ENCODE measurements around the gene CDKN1C.

Gene CDKN1C

DNA sequence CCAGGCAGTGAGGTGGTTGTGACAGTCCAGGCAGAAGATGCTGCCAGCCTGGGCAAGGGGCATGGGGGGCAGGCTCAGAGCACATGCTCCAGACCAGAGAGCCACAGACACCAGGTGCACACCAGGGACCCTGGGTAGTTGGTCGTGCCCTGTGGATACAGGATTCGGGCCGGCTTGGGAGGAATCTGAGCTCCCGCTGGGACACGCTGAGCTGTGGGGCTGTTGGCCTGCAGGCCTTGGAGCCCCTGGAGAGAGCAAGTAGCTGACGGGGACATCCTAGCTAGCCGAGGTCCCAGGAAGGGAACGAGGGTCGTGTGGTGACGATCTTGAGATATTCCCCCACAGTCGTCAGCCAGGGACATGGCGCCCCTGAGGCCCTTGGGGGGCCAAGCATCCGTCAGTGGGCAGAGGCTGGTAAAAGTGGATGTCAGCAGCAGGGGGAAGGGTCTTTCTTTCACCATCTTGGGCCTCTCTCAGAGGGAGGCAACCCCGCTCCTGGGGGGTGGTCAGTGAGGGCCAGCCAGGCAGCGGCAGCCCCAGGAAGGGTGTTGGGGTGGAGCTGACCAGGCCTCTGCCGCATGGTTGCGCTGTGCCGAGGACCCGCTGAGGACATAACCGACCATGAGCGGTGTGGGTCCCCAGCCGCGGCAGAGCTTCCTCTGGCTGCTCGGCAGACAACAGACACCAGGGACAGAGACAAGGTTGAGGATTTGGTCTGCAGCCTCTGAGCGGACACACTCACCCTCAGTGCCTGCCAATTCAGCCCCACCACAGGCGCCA, 44.0 kb downstream of the CDKN1C start:
- DNase-seq, result no peak

DNA sequence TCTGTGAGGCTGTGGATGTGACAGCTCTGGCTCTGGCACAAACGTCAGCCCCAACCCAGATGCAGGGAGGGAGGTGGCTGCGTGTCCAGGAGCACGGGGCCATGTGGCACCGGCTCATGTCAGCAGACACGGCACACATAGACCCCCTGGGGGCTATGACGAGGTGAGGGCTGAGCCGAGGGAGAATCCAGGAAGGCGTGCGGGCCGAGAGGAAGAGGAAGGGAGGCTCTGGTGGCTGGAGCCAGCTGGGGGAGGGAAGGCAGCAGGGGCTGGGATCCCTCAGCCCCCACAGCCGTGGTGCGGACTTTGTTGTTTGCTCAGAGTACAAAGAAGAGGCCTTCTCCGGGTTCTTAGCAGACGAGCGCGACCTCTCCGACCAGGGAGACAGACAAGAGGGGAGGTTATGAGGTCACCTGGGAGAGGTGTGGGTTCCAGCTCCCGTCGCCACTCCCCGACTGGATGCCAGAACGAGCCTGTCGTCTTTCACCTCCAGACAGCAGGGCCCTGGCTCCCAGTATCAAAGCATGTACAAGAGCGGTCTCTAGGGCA, 46.1 kb downstream of the CDKN1C start:
- DNase-seq, result no peak

DNA sequence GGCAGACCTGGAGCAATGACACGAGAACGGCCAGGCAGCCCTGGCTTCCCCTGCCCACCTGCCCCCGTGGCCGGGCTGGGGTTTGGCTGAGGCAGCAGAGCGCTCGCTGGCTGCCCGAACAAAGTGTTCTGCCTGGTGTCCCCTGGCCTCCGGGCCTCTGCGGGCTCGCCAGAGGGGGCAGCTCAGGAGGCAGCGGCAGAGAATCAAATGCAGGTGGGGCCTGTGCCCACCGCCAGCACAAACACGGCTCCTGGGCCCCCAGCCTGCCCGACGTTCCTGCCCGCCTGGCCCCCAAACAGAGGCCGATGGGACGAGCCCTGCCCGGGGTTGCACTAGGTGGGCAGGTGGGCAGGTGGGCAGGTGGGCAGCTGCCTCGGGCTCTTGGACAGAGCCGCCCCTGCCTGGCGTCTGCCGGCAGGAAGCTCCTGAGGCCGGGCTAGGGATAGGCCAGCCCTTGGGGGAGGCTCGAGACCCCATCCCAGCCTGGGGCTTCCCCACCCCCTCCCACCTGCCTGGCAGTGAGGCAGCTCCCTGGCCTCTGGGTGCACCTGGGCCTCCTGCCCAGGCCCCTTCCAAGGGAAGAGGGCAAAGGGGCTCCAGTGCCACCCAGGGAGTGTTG, 46.8 kb downstream of the CDKN1C start:
- DNase-seq, result no peak

DNA sequence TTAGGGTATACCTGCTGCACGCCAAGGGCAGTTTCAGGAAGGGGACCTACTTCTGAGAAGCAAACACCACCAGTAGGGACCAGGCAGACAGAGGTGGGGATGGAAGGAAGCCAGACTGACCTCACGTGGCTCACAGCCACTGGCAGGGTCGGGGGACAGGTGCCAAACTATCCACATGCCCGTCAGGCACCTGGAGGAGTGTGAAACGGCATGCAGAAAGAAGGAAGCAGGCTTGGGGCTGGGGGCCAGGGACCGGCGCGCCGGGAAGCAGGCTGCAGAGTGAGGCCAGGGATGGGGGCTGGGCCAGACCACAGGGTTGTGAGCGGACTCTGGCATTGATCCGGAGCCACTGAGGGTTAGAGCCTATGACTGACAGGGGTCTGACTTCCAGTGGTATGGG, 47.5 kb downstream of the CDKN1C start:
- no peak for DNase-seq

DNA sequence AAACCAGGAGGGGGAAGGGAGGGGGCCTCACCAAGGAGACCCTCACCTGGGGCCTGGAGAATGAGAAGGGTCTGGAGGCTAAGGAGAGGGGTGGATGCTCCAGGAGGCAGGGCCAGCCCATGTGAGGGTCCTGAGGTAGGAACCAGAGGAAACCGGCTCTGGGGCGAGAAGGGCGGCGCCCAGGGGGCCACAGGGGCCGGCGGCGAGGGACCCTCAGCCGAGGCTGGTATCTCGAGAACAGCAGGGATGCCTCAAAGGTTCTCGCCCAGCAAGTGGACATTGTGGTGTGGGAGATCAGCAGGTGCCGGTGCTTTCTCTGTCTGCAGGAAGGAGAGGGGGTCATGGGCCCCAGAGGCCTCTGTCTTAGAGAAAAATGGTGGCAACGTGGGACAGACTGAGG, 47.9 kb downstream of the CDKN1C start:
- no peak for DNase-seq

DNA sequence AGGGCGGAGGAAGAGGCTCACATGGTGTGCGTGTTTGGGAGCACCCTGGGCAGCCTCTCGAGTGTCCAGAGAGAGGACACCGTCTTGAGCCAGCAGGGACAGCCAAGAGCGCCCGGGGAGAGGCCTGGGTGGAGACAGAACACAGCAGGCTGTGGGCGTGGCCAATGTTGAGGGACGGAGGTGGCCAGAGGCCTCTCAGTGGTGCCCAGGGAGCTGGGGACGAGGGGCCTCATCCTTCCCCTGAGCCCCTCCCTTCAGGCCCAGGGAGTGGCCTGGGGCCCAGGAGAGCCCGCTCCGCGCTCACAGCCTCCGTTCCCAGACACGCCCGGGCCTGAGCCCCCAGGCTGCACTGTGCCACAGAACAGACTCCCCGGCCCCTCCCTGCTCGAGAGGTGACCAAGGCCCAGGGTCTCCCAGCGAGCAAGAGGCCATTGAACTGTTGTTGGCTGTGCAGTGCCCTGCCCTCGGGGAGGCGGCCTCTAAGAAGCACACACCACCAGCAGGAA, 48.4 kb downstream of the CDKN1C start:
- DNase-seq, result no peak

DNA sequence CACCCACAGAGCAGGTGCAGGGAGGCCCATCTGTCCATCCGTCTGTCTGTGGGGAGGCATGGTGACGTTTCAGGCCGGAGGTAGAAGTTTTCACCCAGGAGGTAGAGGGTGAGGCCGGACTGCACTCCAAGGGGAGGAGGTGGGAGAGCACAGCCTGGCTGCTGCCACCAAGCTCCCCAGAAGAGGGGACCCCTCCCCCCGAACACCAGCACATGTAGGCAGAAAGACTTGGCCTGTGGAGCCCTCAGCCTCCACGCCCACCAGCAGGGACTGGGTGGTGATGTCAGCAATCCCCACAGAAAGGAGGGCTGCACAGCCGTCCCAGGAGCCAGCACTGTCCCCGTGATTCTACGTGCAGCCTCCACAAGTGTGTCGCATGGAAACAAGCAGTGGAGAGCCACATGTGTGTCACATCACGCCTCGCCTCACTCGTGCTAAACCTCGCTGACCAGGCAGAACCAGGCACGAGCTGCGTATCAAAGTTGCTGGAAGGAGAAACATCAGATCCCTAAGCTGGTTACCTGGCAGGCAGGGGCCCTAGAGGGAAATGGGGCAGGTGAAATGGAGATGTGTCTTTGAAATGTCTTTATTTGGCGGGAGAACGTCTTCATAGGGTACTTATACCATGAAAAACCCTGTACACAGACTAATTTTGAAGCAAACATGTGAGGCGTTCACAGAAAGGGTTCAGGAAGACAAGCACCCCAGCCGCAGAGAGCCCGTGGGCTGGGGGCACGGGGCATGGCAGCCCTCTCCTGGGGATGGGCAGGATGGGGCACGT, 49.1 kb downstream of the CDKN1C start:
- no peak for DNase-seq

DNA sequence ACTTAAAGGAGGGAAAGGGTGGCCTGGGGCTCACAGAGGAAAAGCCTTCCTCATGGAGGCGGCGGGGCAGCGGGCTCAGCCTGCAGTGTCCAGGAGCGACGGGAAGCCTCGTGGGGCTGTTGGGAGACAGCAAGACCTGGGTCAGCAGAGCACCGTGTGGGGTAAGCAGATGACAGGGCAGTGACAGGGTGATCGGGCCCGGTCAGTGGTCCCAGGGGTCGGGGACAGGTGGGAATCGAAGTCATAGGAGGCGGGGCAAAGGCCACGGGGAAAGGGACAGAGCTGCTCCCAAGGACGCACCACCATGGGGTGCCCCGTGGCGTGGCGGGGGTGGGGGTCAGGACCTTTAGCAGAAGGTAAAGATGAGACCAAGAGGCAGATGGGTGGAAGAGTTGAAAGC, 49.8 kb downstream of the CDKN1C start:
- DNase-seq, result no peak

DNA sequence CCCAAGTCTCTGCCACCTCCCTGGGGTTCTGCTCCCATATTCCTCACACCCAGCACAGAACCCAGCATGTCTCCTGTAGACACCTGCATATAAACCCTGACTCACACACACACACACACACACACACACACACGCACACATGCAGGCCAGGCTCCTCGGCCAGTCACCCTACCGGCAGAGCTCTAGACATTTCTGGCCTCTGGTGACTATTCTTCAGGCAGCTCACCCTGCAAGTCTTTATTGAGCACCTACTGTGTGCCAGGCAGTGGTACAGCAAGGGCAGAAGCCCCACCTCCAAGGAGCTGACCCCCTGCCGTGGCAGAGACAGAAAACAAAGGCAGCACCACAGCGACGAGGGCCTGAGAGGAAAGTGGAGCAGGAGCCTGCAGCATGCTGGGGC, 50.3 kb downstream of the CDKN1C start:
- DNase-seq, result no peak

DNA sequence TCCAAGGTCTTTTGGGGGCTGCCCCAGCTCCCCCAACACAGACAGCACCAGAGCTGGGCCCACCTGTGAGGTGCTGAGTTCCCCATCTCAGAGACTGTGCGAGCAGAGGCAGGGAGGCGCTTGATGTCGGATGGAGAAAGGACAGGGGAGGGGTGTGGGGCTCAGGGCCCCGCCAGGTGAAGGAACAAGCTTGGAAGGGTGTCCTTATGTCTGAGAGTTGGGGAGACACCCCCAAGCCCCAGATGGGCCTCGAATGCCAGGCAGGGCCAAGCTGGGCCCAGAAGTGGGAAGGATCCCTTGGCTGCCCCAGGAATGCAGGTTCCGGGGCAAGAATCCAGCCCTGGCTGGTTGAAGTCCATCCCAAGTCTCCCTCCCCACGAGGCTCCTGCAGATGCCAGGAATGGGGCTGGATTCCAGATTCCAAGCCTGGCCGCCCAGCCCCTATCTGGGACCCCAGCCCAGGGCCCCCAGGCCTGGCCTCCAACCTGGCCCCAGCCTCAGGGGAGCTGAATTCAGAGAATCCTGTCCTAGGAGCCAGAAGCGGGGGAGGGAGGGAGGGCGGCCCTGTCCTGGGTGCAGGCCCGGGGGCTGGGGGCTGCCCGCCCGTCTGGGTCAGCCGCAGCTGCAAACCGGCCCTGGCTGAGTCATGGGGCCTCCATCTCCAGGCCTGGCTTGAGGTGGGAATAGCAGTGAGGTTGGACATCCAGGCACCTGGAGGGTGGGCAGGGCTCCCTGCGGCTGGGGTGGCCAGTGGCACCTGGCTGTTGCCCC, 50.9 kb downstream of the CDKN1C start:
- DNase-seq, result no peak

DNA sequence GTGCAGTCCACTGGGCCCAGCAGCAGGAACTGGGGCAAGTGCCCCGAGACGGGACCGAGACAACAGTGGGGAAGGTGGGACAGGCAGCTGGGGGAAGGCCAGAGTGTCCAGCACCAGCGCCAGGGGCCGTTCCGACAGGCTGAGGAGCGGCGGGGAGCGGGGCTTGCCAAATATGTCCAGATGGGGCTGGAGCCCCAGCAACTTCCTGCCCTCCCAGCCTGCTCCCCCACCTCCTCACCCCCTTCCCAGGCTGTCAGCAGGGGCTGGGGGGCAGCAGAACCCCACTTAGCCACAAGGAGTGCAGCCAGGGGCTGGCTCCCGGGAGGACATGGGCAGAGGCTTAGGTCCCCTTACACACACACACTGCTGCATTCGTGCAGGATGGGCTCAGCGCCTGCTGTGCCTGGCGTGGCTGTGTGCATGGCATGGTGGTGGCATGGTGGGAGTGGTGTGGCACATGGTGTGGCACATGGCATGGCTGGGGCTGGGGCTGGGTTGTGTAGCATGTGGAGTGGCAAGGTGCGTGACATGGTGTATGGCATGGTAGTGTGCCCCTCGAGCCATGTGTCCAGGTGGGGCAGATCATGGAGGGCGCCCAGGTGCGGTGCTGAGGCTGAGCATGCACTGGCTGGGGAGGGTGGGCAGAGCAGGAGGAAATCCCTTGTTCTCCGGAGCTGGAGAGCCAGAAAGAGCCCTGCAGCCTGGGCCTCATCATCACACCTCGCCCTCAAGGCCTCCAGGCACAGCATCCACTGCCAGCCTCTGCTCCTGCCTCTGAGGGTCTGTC, 51.7 kb downstream of the CDKN1C start:
- DNase-seq, result no peak
